HG03342 (cell line): ENCODE measurements around the gene PKDREJ.
"Not testable (repeated sequence)": the region's sequence is repeated elsewhere in the genome, so short reads cannot be mapped to it uniquely, and the experiment has no call there.

Source experiments
- ATAC-seq: cut with Tn5 transposase; IDR thresholded peaks from one replicate; pipeline ENCODE4 v1.9.1; 2021; ENCODE audit warnings: mild to moderate bottlenecking, moderate library complexity; ENCODE audit not compliant: unreplicated experiment

PKDREJ gene, protein sequence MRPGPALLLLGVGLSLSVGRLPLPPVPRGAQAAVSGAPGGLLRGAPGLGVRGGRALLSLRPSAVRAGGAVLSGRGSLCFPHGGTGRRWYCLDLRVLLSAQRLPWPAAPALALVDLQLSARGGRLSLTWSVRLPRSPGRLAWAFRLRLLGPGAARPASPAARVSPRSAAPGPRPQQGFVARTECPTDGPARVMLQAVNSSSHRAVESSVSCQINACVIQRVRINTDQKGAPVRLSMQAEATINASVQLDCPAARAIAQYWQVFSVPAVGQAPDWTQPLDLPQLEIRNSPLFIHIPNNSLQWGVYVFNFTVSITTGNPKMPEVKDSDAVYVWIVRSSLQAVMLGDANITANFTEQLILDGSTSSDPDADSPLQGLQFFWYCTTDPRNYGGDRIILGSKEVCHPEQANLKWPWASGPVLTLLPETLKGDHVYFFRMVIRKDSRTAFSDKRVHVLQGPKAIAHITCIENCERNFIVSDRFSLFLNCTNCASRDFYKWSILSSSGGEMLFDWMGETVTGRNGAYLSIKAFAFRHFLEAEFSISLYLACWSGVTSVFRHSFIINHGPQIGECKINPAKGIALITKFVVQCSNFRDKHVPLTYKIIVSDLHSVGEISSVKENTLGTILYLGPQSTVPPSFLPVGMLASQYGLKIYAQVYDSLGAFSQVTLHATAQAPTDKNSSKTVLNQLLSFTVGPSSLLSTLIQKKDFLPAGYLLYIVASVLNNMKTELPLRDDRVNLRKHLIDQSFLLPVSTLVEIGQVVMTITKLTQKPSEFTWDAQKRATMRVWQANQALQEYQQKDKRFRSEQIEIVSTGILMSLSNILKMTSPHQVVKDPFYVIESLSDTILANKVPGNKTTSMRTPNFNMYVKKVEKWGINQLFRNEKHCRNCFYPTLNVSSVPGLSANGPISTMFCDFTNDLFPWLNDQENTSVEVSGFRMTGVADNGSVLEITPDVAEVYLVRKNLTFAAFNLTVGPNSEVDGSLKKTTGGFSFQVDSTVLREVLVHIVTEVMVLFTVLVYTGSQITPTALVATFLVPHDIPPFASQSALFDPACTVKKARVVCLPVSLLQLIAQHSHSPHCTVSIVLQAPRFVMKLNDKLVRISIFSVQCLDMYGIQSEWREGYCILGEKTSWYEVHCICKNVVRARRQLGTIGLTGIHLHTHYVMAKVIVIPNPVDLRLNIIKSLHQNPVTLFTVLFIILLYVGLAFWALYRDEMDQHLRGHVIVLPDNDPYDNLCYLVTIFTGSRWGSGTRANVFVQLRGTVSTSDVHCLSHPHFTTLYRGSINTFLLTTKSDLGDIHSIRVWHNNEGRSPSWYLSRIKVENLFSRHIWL (N-terminal part only)

DNA sequence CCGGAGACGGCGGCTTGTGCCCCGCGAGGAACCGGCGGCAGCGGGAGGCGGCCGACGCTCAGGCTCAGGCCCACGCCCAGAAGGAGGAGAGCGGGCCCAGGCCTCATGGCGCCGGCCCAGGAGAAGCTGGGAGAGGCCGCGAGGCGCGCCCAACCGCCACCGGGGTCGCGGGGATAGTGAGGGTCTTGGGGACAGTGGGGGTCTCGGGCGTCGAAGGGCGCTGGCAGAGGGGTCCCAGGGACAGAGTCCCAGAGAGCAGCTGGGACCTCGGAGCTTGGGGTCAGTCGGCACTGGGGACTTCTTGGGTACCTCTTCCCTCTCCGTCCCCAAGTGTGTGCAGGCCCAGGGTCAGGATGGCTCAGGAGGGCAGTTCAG is at the start of gene PKDREJ:
Gene PKDREJ, minus strand, starts transcription at position 128 of the 375 bp plus-strand sequence. Its CDS starts 21 bp downstream, at position 107.
- ATAC-seq = no peak

DNA sequence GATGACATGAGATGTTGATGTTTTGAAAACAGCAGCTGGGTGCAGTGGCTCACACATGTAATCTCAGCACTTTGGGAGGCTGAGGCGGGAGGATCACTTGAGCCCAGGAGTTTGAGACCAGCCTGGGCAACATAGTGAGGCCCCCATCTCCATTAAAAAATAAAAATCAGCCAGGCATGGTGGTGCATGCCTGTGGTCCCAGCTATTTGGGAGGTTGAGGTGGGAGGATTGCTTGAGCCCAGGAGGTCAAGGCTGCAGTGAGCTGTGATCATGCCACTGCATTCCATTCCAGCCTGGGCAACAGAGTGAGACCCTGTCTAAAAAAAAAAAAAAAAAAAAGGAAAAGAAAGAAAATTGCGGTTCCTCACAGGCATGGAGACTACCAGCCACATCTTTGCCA is 49.7 kb upstream of the PKDREJ start:
- ATAC-seq = not testable (repeated sequence)

DNA sequence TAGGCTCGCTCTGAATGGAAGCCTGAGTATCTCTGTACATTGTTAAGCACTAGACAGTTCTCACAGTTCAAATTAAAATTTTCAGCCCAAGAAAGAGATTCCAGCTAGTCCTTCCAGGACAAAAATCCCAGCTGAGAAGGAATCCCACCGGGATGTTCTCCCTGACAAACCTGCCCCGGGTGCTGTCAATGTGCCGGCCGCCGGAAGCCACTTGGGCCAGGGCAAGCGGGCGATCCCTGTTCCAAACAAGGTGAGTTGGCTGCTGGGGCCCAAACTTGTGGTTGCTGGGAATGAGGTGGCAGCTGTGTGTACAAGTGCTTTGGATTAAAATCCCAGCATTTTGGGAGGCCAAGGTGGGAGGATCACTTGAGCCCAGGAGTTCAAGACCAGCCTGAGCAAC is 48.9 kb upstream of the PKDREJ start:
- ATAC-seq = no peak

DNA sequence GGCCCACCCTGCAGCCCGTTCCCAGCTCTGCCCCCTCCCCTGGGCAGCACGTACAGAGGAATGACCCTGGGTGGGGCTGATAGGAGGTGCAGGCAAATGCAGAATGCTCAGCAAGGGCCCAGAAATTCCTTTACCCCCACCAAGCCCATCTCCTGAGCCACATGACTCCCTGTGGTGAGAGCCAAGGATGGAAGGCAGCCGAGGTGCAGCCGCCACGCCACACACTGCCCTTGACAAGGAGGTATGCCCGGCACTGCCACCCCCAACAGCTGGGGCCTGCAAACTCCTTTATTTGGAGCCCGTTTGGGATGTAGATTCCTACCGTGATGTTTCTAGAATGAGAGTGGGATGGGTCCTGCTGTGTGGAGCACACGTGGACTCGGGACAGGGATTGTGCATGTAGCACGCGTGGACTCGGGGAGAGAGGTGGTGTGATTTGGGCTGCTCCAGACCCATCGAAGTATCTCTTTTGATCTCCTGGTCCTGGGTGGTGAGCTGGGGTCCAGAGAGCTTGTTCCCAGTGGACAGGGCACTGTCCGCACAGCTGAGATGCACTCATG is 46.5 kb upstream of the PKDREJ start:
- no peak for ATAC-seq

DNA sequence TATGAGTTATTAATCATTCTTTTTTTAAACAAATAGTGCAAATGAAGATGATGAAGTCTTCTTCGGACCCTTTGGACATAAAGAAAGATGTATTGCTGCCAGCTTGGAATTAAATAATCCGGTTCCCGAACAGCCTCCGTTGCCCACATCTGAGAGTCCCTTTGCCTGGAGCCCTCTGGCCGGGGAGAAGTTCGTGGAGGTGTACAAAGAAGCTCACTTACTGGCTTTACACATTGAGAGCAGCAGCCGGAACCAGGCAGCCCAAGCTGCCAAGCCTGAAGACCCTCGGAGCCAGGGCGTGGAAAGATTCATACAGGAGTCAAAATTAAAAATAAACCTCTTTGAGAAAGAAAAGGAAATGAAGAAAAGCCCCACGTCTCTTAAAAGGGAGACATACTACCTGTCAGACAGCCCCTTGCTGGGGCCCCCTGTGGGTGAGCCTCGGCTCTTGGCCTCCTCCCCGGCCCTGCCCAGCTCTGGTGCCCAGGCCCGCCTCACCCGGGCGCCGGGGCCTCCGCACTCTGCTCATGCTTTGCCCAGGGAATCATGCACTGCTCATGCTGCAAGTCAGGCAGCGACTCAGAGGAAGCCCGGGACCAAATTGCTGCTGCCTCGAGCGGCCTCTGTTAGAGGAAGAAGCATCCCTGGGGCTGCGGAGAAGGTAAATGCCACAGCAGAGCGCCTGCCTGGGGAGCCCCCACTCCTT is 45.3 kb upstream of the PKDREJ start:
- no peak for ATAC-seq

DNA sequence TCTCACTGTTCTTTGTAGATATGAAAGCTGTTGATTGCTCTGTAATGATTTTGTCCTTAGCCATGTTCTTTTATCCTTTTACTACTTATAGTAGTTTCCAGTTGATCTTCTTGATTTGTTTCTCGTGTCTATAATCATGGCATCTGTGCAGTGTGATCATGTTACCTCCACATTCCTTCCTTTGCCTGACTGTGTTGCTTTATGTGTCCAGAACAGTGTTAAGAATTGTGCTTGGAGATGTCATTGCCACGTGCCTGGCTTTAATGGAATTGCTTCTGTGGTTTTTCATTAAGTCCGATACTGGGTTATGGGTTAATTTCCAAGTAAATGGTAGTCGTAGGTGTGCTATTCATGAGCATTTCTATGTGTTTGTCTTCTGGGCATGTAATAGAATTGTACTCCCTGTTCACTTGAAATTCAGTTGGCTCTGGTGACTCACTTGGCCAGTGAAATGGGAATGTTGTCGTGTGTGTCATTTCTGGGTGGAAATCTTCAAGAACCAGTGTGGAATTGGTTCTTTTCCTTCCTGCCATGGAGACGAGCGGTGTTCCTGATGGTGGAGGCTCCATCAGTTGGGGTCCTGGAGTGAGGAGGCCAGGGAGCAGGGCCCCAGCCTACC is 40.3 kb upstream of the PKDREJ start:
- ATAC-seq = no peak

DNA sequence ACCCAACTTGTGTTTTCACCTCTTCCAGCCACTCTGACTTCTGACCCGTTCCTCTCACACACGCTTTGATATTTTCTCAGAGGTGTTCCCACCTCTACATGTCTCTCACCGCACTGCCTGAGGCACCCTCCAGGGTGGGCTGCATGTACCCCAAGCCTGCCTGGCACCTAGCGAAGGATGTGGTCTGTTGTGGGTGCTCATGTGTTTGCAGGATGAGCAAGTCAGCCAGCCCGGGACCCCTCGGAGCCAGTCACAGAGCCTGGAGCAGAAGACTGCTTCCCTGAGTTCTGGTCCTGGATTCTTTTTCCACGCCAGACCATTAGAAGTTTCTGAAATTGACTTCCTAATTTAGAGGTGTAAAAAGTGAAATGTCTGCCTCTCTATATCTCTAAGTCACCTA is 37.3 kb upstream of the PKDREJ start:
- no peak for ATAC-seq

DNA sequence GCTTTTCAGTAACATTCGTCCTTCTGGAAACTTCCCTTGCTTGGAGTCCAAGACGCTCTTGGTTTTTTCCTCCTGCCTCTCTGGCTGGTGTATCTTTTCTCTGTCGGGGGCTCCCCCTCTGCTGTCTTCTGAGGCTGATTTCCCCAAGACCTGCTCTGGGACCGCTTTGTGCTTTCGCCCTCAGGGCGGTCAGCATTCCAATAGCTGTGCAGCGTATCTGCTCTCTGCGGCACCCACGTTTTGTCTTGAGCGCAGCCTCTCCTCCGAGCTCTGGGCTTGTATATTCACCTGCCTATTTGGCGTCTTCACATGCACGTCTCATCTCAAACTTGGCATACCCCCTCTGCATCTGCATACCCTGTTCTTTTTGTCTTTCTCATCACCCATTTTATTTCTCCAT is 36.0 kb upstream of the PKDREJ start:
- no peak for ATAC-seq

DNA sequence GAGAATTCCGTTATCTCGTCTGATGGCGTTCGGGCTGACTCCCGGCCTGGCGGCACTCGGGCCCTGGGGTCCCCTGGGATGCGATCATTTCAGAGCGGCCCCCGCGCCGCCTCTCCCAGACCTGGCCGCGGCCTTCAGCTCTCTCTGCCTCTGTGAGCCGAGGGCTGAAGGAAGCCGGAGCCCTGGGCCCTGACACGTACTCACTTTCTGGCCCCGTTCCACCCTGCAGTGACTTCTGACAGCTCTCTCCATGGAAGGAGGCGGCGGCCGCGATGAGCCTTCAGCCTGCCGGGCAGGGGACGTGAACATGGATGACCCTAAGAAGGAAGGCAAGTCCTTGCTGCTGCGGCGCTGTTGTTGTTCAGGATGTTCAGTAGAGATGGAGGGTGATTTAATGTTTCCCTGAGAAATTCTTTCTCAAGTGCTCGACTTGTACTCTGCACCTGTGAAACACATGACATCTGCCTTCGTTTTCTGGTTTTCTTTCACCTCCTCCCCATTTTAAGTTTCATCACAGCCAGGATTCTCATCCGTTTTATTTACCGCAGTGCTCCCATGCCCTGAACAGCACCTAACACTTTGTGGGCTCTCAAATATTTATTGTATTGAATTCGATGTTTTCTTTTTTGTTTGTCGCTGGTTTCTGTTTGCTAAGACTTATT is 34.1 kb upstream of the PKDREJ start:
- peak; percentile 21 for ATAC-seq

DNA sequence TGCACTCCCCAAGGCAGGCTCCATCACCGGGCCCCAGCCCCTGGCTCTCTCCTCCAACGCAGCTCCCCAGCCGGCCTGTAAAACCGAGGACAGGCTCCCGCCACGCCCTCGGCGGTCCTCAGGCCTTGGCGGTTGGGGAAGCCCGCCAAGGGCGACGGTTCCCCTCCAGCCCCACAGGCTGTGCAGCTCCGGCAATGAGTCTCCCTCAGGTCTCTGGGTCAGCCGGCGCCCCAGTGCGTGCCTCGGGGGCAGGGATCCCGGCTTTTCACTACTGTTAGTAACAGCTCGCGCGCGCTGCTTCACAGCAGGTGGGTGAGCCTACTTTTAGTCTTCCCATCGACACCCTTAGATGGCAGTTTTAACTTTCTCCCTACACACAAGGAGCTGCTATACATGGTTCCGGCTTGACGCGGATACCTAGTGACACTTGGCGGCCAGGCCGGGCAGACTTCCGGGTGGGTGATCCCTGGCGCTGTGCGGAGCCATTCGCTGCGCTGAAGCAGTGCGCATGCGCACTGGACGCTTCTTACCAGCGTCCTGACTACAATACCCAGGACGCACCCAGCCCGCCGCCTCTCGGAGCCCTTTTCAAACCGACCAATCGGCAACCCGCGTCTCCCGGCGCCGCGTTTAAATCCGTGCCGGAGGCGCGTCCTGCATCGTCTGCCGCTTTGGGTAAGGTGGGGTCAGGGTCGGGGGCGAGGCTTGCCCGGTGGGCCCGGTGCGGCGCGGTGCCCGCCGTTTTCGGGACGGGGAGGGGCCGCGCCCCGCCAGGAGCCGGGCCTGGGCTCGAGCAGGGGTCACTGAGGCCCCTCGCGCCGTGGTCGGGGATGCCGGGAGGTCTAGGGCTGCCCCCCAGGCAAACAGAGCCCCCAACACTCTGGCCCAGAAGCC is 33.4 kb upstream of the PKDREJ start, which contains the start of gene GTSE1:
Gene GTSE1, plus strand, starts transcription at position 614 of the 894 bp plus-strand sequence. CDS start 531 bp downstream, outside the sequence.
- peak; percentile 89 for ATAC-seq

DNA sequence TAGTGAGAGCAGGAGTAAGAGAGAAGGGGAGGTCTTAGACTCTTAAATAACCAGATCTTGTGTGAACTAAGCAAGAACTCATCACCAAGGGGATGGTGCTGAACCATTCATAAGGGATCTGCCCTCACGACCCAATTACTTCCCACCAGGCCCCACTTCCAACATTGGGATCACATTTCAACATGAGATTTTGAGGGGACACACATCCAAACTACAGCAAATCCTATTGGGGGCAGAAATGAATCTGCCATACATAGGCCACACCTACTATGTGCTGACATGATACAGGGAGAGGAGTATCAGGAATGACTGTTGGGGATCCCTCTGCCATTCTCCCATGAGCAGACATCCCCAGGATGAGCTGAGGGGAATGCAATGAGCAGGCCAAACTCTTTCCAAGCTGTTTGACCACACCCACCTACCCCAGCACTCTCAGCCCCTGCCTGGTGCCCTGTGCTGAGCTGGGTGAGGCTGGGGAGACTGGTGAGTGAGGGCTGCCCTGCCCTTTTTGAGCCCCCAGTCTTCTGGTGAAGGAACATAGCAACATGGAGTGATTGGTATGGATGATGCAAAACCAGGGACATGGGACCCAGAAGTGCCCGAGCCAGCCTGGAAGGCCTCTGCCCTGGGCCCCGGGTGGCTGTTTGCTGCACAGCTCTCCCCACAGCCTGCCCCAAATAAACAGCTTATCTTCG is 32.3 kb upstream of the PKDREJ start:
- ATAC-seq = no peak

DNA sequence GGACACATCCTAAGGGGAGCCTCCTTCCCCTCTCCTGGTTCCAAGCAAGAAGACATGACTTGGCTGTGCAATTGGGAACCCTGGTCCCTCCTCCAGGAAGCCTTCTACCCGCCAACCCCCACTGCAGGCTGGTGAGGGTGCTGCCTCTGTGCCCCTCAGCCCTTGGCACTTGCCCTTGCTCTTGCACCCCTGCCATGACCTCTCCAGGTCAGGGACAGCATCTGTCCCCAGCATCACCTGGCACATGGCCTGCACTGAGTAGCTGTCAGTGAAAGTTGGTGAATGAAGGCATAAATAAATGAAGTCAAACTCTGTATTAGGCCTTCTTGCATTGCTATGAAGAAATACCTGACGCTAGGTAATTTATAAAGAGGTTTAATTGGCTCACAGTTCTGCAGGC is 31.6 kb upstream of the PKDREJ start:
- no peak for ATAC-seq

DNA sequence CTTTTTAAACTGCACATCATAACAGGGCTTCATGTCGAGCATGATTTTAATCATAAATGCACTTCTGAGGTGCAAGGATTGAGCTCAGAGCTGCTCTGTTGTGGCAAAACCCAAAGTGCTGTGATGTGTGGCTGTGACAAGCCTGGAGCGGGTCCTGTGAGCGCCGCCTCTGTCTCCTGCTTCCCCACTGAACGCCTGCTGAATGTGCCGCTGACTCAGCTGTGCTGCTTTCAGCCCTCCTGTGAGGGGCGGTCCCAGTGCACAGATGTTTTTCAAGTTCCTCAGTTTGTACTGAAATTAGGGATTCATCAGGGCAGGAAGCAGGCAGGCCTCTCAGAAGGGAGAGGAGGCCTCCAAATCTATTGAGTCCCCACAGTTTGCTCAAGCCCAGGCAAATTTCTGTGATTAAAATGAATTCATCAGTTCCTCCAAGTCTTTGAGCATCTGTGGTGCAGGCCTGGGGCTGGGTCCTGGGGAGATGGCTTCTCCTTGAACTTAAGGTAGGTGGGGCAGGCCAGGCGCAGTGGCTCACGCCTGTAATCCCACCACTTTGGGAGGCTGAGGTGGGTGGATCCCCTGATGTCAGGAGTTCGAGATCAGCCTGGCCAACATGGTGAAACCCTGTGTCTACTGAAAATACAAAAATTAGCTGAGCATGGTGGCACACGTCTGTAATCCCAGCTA is 30.6 kb upstream of the PKDREJ start:
- ATAC-seq = no peak

DNA sequence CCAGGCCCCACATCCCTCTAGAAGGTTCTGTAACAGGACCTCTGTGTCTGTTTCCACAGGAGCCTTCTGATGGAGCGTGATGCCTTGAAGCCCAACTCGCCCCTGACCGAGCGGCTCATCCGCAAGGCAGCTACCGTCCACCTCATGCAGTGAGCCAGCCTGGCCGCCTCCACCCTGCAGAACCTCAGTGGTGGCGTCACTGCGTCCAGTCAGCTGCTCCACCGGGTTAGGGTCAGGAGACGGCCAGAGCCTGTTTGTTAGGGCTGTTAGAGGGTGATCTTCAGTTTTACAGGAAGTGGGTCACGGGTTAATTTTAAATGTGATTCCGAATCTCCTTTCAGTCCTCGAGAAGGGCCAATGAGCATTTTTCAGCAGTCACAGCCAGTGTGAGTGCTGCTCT is 29.6 kb upstream of the PKDREJ start:
- no peak for ATAC-seq

DNA sequence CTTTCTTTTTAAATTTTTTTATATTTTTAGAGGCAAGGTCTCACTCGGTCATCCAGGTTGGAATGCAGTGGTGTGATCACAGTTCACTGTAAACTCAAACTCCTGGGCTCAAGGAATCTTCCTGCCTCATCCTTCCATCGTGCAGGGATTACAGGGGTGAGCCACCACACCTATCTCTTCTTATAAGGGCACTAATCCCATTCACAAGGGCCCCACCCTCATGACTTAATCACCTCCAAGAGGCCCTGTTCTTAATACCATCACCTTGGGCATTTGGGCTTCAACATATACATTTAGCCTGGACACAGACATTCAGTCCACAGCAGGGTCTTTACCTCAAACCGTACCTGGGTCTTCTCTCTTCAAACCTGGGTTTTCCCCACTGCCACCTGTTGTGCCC is 29.0 kb upstream of the PKDREJ start:
- ATAC-seq = no peak

DNA sequence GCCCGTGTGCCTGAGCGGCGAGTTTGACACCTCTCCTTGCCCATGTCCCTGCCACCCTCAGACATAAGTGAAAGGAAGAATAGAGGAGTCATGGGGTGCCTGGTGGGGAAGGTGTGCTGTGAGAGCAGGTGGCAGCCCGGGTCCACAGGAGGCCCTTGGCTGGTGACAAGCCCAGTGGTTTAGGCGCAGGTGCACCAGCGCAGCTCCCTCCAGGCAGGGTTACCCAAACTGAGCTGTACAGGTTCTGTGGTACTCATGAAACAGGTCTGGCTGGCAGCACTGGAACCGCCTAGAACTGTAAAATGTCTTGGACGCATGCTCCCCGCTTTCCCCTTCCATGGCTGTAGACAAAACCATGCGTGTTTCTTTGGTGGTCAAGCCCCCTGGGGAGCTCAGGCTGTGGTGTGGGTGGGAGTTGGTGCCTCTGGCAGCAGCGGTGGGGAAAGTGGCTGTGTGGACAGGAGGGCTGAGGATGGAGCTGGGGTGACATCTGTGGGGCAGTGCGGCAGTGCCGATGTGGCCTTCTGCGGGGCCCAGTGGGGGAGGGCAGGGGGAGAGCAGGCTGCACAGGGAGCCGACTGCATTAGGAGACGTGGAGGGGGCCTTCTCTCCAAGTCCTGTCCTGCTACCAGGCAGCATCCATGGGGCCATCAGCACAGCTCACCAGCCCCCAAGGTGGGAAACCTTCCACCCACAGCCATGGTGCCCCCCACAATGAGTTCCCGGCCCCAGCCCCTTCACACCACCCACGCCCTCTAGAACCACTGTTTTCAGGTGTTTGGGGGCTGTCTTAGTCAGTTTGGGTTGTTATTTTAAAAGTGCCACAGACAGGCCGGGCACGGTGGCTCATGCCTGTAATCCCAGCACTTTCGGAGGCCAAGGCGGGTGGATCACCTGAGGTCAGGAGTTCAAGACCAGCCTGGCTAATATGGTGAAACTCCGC is 28.0 kb upstream of the PKDREJ start:
- ATAC-seq = no peak
